Raji (cell line): Measurements from ENCODE around the gene INTS14.

Experiments used
- POLR2A ChIP-seq: IDR thresholded peaks from 2 replicates; pipeline ENCODE4 v1.6.1; 2011; ENCODE audit warnings: low read depth, low read length, control low read depth; ENCODE audit not compliant: insufficient read depth

The INTS14 gene

DNA sequence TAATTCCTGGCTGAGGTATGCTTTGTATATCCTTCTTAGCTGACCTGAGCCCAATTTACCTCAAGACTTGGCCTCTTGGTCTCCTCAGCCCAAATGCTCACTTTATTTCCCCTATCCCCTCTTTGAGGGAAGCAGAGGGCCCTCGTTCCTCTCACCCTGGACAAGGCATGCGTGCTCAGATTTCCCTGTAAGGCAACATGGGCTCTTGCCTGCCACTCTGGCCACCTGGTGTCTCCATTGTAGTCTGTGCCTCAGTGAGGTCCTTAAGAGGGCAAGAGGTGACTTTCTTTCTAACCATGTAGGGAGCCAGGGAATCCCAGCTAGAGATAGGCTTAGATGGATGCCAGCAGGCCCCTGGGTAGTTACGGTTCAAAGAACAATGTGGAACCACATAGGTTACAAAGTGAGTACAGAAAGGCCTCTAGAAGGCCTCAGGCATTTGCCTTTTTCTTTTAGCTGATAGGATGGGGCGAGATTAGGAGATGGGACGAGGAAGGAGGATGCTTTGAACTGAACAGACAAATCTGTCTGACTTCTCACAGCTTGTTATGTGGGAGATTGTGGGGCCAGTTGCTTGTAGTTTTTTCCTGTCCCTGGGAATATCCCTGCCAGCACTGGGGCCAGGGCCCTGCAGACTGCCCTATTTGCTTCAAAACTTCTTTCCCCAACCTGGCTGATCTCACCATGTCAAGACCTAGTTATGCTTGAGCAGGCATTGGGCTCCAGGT is 1.1 kb upstream of the INTS14 start:
- no peak for TF ChIP-seq POLR2A

DNA sequence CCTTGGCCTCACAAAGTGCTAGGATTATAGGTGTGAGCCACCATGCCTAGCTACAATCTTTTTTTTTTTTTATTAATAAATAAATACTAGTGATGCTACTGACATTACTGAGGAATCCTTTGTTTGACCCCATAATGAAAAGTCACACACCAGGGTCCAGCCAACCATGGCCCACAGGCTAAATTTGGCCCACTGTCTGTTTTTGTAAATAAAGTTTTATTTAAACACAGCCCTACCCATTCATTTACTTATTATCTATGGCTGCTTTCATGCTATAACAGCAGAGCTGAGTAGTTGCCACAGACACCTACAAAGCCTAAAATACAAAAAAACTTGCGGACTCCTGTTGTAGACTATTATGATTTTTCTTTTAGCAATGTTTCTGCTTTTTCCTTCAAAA is 7.4 kb downstream of the INTS14 start:
- no peak for TF ChIP-seq POLR2A

DNA sequence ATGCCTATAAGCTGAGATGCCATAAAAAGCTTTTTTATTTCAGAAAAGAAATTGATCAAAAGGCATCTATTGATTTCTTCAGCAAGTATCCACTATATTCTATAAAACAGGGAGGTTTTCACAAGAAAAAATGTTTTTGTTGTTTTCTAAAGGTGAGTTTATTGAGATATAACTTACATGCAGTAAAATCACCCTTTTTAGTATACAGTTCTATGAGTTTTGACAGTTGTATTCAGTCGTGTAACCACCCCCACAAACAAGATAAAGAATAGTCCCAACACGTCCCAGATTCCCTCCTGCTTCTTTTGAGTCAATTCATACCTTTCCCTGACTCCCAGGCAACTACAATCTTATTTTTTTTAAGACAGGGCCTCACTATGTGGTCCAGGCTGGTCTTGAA is 7.8 kb downstream of the INTS14 start:
- no peak for TF ChIP-seq POLR2A

DNA sequence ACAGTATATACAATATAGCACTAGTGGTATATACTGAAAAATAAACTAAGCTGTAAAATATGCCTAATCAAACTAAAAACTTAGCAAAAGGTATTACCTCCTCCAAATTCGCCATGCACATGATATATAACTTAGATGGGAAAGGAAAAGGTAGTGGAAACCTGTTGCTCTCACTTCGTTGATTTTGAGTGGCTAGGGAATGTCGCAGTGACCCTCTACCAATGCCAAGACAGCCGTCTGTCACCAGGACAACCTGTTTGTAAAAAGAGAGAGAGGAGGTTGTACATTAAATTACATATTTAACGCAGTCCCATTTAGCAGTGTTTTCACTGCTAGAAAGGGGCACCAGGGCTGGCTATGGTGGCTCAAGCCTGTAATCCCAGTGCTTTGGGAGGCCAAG is 11.3 kb downstream of the INTS14 start:
- no peak for TF ChIP-seq POLR2A

DNA sequence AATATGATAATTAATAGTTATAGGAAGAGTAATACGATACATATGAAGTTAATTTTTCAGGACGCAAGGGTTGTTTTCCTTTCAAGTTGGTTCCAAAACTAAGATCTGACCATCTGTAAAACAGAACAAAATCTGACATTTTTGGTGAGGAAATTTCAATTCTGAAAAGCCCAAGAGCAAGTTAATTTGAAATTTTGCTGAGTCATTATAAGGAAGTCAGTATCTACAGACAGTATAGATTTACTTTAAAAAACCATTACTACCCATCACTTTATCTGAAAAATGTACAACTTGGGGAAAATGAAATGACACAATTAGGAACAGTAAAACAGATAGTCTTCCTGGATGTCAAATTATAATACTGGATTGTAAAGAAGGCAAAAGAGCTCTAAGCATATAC is 12.5 kb downstream of the INTS14 start:
- no peak for TF ChIP-seq POLR2A

DNA sequence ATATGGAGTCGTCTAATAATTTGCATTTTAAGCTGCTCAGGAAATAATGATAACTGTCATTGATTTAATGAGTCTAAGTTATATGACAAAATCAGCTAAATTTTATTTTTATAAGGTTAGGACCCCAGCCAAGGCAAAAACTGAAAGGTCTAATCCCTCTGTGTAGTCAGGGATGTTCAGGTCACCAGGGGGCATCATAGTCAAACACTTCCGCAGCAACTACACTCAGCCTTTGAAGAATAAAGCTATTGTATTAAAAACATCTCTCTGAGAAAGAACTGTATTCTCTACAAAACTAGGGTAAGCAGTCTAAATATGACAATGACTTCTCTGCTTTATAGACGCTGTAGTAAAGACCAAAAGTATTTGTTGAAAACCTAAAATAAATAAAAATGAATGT is 15.0 kb downstream of the INTS14 start:
- no peak for TF ChIP-seq POLR2A

GRCh38 chr15:65587094-65587493 is 23.8 kb downstream of the INTS14 start:
- no peak for TF ChIP-seq POLR2A

DNA sequence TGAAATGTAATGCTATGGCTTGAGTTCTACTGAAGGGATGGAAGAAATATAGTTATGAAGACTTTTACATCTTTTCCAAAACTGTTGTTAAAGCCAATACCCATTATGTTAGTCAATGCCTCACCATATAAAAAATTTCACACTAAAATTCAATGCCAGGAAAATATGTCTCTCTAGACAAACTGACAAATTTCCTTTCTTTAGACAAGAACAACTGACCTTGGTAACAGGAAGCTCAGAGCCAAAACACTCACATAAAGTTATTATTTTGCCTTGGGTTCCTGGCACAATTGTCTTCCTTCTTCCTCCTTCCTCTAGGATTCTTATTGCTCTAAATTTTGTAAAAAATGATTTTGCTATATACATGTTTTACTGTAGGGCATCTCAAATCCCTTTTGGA is 26.7 kb downstream of the INTS14 start:
- TF ChIP-seq POLR2A = no peak

DNA sequence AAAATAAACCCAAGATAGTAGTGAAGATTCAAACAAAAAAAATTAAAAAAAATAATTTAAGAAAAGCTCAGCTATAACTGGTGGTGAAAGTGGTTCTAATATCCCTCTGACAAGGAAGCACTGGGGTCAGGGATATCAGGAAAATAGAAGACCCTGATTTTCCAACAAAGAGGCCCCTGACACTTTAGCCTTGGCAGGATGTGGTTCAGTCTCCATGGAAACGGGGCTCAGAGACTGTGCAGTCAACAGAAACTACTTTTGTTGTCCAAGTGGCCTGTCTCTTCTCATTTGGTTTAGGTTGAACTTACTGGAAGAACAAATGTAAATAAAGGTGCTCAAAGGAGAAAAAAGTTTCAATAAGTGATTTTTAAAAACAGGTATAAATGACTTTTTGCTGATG is 27.2 kb downstream of the INTS14 start:
- no peak for TF ChIP-seq POLR2A

DNA sequence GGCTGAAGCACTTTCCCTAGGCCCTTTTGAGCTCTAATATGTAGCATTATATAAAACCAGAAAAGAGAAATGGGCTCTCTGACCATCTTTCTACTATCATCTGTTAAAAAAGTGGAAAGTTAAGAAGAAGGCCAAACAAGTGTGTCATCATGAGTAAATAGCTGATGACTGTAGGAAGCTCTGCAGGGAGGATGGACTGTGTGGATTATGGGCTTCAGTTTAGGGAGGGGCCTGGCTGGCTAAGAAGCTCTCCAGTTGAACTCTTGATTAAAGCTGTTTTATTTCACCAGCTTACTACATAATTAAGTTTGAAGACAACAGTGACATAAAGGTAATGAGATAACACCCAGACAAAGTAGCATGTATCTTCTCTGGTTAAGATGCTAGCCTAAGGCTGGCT is 30.6 kb downstream of the INTS14 start:
- no peak for TF ChIP-seq POLR2A

DNA sequence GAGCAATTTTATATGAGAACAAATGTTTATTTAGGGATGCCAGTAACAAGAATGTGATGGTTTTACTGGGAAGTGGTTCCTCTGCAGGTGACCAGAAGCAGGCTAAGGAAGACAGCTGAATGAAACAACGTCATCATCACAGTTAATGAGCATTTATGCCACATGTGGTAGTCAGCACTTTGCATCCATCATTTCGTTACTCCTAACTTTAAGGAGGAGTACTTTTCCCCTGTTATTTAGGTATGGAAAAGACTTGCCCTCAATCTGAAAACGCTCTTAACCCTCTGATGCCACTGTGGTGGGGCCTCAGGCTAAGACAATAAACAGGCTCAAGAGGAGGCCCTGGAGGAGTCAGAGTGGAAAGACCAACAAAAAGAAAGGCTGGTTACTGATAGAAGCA is 31.2 kb downstream of the INTS14 start:
- no peak for TF ChIP-seq POLR2A

GRCh38 chr15:65578904-65579728 is 31.8 kb downstream of the INTS14 start:
- no peak for TF ChIP-seq POLR2A

GRCh38 chr15:65577129-65577996 is 33.6 kb downstream of the INTS14 start:
- no peak for TF ChIP-seq POLR2A

DNA sequence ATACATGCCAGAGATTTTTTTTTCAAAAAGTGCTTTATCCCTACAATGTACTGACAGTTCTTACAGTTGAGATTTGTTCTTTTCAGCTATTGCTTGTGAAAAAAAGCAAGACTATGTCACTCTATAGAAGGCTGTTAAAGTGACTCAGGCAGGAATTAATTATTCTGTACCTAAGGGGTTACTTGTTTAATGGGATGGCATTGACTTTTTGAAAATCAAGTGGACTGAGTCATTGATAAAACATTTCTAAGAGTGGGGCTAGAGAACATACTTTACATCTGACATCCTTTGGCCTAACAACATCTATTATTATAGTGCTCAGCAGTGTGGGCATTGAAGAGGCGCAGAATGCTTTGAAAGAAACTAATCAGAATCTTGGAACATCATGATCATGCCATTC is 34.3 kb downstream of the INTS14 start:
- no peak for TF ChIP-seq POLR2A

GRCh38 chr15:65571971-65572370 is 39.0 kb downstream of the INTS14 start:
- no peak for TF ChIP-seq POLR2A
